Fibroblast of lung (primary cell): ENCODE measurements around the gene KANTR.

Experiments used
- CTCF ChIP-seq, 2 donors: IDR thresholded peaks in 1 of 2; conservative IDR thresholded peaks in 1 of 2; 1 replicate in 1 of 2; 2 replicates in 1 of 2; pipeline ENCODE4 v1.5.1; 2011 to 2012; ENCODE audit warnings: low read length in 2 of 2, control low read depth in 1 of 2, inconsistent platforms in 1 of 2, low read depth in 1 of 2, mild to moderate bottlenecking in 1 of 2
- EZH2 ChIP-seq: IDR thresholded peaks from 2 replicates; pipeline ENCODE4 v1.5.1; 2012; ENCODE audit warnings: low read length, control low read depth, mild to moderate bottlenecking; ENCODE audit errors: missing control alignments

DNA sequence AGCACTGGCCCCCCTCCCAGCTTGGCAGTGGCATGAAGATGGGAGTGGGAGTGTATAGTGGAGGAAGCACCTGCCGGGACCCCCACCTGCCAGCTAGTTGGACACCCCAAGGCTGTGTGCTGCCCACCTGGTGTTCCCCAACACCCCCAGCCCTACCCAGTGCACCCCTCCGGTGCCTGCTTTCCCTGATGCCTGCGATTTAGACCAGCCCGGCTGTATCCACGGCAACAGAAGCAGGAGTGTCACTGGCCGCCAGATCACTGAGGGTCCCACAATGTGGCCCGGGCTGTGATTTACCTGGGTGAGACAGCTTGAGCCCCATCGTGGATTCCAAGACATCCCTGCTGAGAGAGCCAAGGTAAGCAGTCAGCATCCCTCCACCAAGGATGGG is 44.8 kb upstream of the KANTR start:
- TF ChIP-seq CTCF (conservative IDR thresholded peaks at IDR 0.05 in 1 of 2, IDR thresholded peaks at IDR 0.05 in 1 of 2; ENCODE audit: low read depth in 1 of 2, low read length in 2 of 2) (no peak), EZH2 (no peak)
